ENCODE data around the gene CNTN4.

CNTN4 gene

DNA sequence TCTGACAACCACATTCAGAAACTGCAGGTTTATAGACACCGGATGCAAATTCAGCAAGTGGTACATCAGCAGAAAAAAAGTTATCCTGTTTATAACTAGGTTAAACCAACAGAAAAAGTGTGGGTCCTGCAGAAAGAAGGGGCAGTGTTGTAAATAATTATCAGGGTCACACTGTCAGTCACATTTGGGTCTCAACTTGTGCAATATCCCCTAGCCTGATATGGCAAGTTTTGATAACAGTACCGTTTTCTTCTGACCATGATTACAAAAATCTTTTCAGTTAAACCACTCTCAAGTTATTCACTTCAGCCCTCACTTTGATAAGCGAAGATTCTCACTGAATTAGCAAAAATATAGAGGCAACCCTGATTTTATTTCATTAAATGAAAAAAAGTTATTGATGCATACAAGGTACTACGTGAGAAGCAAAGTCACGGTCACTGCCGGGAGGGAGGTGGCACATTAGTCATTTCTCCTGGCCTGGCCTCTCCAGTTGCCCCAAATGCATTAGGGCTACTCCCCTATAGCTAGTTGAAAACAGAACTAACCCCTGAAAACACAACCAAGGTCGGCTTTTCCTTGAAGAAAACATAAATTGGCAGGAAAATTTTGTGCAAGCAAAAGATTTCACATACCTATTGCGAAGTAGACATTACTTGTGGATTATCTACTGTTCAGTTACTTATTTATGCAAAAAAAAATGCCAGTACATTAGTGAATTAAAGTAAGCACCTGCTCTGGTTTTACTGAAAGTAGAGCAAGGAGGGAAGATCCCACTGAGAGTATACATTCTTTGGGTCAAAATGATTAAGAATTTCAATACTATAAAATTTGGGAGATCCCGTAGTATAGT lies 982.9 kb downstream of the CNTN4 start:
- DNase-seq = no peak

DNA sequence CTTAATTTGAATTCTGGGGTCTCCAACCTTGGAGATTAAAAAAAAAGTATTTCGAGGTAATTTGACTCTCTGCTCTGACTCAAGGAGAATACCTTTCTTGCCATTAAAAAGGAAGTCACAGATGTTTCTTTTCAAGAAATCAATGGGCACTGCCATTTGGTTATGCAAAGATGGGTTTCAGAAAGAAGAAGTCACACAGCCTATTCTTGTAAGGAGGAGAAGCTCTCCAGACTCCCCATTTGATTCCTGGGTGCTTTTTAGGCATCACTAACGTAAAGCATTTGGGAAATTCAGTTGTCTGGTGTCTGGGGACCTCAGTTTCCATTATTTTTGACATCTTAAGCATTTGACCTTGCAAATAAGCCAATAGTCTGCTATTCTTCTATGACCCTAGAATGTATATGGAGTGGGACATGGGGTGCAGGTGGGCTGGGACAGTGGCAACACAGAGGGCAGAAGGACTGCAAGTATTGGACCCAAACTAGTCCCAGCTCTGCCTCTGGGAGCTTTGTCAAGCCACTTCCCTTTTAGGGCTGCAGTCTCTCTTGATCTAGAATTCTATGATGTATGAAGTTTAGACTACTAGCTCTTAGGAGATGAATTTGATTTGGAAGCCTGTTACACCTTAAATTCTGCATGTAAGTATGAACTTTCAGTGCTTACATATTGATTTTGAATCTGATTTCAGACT lies 983.7 kb downstream of the CNTN4 start:
- no peak for DNase-seq

DNA sequence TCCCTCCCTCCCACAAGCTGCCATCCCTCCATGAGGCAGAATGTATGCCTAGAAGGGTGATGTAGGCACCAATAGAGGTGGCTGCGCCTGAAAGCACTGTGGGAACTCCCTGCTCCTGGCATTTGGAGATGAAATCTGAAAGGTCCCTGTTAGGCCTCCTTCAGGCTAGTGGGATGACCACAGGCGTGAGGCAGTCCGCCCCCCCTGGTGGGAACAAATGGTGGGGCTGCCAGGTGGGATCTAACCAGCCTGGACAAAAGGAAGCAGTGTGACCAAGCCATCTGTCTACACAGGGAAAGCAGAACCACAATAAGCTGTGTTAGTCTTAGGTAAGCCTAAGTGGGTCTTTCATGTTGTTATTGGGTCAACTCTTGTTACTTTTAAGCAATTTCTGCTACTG lies 986.2 kb downstream of the CNTN4 start:
- no peak for DNase-seq

DNA sequence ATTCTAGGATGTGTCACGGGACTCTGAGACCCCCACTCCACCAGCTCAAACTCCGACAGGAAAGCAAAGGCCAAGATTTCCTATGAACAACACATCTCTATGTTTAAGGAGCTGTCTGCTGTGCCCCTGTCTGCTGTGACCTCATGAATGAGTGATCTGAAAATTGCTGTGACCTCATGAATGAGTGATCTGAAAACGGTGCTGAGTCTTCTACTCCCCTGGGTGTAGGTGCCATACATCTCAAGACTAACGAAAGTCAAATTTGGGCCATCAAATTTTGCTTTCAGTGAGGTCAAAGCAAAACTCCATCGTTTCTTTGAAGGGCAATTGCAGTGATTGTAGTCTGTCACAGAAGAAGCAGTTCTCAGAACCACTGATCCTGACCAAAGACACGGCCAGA lies 987.1 kb downstream of the CNTN4 start:
- DNase-seq = no peak

DNA sequence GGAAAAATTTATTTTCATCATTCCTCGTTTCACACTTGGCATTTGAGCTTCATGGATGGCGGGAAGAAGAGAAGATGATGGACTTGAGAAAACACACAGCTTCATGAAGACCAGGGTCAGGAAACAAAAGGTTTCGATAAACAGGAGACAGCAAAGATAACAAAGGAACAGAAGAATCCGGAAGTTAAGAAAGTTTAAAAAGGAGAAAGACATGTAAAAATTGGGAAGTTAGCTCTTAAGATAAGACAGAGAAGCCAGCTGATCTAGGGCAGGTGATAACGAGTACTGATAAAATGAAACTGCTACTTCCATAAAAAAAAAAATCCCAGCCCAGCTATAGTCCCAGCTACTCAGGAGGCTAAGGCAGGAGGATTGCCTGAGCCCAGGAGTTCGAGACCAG lies 987.6 kb downstream of the CNTN4 start:
- no peak for DNase-seq

DNA sequence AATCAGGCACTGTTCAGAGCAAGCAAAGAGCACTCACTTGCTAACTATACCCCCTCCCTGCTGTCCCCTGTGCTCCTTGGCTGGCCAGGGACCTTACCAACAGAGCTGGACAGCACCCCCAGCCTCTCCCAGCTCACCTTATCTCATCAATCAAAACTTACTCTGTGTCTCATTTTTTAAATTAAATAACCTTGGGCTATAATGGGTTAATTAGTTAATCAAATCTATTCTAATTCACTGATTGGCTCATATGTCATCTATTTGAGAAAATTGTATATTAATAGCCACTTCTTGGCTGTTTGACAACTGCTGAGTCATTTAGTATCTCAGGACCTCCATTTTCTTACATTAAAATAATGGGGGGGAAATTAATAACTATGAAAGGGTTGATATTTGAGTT lies 988.6 kb downstream of the CNTN4 start:
- DNase-seq = no peak

DNA sequence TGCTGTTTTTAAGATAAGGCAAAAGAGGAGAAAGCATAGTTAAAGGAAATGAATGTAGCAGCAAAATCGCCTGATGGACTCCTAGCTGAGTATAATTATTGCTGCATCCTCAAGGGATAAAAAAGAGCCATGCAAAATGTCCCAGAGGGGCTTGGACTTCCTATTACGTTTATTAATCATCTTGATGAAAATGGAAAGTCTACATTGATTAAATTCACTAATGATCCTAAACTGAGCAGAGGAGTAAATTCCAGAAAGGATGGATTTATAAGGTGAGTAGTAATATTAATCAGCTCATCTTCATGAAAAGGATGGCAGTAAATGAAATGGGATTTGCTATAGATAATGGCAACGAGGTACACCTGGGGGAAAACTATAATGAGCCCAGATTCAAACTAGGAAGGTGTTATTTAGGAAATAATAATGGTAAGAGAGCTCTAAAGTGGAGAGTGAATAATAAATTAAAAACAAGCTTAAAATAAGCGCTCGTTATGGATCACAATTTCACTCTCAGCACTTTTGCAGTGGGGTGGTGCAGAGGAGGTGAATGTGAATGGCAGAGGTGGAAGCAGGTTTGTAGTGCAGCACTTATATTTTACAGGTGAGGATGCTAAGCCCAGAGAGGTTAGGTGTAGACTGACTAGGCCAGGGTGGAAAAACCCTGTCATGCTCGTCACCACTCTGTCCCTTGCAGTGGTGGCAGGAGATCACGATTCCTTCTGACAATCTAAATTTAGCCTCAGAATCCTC lies 989.2 kb downstream of the CNTN4 start:
- DNase-seq = no peak

DNA sequence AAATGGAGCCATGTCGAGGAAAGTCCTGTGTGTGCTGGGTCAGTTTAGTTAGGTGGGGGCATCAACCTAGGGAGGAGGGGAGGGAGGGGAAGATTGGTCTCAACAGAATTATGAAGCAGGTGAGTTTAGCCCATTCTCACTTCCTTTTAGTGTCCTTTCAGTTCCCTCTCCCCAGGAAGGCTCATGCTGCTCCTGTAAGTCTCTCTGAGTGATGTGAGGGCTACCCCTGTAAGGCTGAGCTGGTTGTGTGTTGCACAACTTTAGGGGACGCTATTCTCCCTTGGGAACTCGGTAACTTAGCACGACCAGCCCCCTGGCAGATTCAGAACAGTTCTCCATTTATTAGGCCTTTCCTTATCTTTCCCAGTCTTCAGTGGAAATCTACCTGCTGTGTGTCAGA lies 990.4 kb downstream of the CNTN4 start:
- no peak for DNase-seq

DNA sequence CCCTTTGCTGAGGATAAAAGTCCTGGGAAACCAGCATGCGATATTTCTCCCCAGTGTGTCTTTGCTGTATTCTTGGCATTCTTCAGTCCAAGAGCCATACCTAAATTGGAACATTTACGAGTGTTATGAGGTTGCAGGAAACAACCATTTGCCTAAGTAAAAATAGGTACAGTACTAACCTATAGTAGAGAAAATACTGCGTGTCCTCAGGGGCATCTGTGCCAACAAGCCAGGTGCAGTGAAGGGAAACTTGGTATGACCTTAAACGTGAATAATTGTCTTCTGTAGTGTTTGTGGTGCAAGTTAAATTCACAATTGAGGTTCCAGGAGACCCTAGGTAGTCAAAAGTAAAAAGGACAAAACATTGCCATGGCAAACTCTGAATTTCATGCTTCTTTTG lies 999.3 kb downstream of the CNTN4 start:
- DNase-seq = no peak

DNA sequence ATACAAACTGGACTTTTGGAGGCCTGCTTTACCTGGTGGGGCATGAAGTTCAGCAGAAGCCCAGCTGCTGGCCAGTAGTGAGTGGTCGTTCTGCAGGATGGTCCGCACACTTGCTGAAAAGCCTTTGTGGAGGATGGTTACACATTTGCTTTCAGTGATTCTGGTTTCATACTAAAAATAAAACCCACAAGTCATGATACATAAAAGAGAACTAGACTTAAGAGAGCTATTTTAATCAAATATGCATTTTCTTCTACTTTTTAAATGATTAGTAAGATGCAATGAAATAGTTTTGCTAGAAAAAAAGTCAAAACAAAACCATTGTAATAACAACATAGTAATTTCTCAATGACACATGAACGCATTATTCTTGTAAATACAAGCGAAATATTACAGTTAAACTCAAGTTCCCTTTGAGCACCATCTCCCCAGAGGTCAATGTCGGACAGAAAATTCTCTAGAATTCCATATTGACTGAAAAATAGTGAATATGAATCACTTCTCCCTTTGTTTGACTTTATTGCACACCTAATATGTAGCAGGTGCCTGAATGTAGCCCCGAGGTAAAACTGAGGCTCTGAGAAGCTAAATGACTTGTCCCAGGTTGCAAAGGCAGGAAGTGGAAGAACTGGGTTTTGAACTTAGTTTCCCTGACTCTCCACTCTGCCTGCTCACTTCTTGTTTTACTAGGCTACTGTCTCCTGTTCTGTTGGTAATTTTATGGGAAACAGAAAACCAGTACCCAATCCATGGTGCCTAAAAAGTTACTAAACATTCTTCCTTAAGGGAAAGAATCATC lies 1003.2 kb downstream of the CNTN4 start:
- DNase-seq = no peak

DNA sequence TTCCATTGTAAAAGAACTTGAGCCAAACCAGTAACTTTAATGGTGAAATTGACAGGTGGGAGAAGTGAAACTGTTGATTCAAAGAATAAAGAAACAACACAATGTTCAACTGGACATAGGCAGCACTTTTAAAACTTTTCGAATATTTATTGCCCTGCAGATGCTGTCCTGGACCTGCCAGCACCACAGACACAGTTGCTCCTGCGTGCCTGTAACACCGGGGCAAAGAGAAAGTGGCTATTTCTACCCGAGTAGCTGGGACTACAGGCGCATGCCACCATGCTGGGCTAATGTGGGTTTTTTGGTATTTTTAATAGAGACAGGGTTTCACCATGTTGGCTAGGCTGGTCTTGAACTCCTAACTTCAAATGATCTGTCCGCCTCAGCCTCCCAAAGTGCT lies 1004.1 kb downstream of the CNTN4 start:
- DNase-seq = no peak

DNA sequence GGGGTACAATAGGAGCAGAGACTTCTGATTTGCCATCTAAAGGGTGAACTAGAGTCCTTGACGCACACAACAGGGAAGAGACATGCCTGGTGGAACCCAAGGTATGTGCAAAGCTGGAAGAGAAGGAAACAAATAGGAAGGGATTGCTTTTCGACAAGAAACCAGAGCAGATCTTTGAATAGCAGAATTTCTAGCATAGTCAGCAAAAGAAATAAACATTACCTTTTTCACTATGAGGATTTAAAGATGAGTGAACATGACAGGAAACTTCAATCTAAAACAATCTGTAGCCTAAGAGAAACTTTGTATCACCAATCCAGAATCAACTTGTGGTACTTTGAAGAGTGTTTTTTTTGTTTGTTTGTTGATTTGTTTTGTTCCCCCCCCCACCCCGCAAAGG lies 1006.6 kb downstream of the CNTN4 start:
- no peak for DNase-seq

DNA sequence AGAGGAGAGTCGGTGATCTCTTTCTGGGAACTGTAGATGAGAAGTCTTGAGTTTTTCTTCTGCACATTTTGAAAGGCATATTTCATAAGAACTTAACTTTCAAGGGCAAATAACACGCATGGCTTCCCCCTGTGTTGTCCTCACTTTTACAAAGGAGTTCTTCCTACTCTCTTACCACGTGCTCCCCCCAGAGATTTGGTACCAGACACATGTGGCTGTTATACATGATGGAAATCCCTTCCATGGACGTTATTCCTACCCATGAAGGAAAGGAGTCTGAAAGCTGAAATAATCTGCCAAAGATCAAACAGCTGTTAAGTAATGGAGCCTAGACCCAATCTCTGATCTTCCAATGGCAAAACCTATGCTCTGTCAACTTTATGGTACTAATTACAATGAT lies 1007.1 kb downstream of the CNTN4 start:
- DNase-seq = no peak

DNA sequence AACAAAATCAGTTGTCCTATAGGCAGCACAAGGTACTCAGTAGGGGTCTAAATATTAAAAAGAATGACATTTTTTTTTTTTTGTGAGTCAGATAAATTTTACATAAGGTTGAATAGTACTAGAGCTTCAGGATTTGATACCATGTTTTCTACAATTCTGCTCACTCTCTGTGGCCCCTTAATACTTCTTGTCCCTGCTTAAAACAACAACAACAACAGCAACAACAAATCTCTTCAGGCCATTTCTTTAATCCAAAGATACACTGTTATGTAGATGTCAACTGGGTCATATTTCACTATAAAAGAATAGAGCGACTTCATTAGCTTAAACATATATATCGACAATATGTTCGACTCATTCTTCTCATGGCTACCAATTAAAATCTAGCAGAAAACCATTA lies 1008.5 kb downstream of the CNTN4 start:
- DNase-seq = no peak

Measured in stimulated activated CD4-positive, alpha-beta T cell treated with anti-CD3 and anti-CD28 coated beads, Interleukin-1b, Interleukin-23, amount 100 ng/mL, for 48 hours (primary cell).